Measurements from ENCODE around the gene STX17.
"Not testable (repeated sequence)": the region's sequence is repeated elsewhere in the genome, so short reads cannot be mapped to it uniquely, and the experiment has no call there.

STX17 gene

GRCh38 chr9:99906403-99907207 is at the start of gene STX17:
STX17 (plus strand) TSS chr9:99906654; CDS start chr9:99915240, 8,586 bp downstream.
- DNase-seq (ENCODE audit: low spot score), result peak; percentile 74

GRCh38 chr9:99857576-99857975 is 48.9 kb upstream of the STX17 start:
- not testable (repeated sequence) for DNase-seq (ENCODE audit: low spot score)

- DNase-seq (ENCODE audit: low spot score), result no peak
Observed at GRCh38 chr9:99858087-99858486, 48.4 kb upstream of the STX17 start.

GRCh38 chr9:99859243-99859980 is 47.0 kb upstream of the STX17 start:
- DNase-seq (ENCODE audit: low spot score), result no peak

GRCh38 chr9:99860266-99860665 is 46.2 kb upstream of the STX17 start:
- DNase-seq (ENCODE audit: low spot score), result no peak

- DNase-seq (ENCODE audit: low spot score), result no peak
Observed at GRCh38 chr9:99863955-99864354, 42.5 kb upstream of the STX17 start.

GRCh38 chr9:99866398-99866797 is 40.1 kb upstream of the STX17 start:
- no peak for DNase-seq (ENCODE audit: low spot score)

GRCh38 chr9:99867536-99867935 is 38.9 kb upstream of the STX17 start:
- no peak for DNase-seq (ENCODE audit: low spot score)

GRCh38 chr9:99867968-99868367 is 38.5 kb upstream of the STX17 start:
- no peak for DNase-seq (ENCODE audit: low spot score)

GRCh38 chr9:99868845-99869244 is 37.6 kb upstream of the STX17 start:
- no peak for DNase-seq (ENCODE audit: low spot score)

GRCh38 chr9:99870126-99870525 is 36.3 kb upstream of the STX17 start:
- no peak for DNase-seq (ENCODE audit: low spot score)

- DNase-seq (ENCODE audit: low spot score), result no peak
Observed at GRCh38 chr9:99873531-99873930, 32.9 kb upstream of the STX17 start.

GRCh38 chr9:99873943-99874584 is 32.4 kb upstream of the STX17 start:
- DNase-seq (ENCODE audit: low spot score), result no peak

- no peak for DNase-seq (ENCODE audit: low spot score)
Observed at GRCh38 chr9:99876190-99876589, 30.3 kb upstream of the STX17 start.

GRCh38 chr9:99878651-99879050 is 27.8 kb upstream of the STX17 start:
- DNase-seq (ENCODE audit: low spot score), result no peak

- DNase-seq (ENCODE audit: low spot score), result no peak
Observed at GRCh38 chr9:99881769-99882168, 24.7 kb upstream of the STX17 start.

GRCh38 chr9:99885747-99886146 is 20.7 kb upstream of the STX17 start:
- DNase-seq (ENCODE audit: low spot score), result no peak

- no peak for DNase-seq (ENCODE audit: low spot score)
Observed at GRCh38 chr9:99889120-99889519, 17.3 kb upstream of the STX17 start.

- no peak for DNase-seq (ENCODE audit: low spot score)
Observed at GRCh38 chr9:99894826-99895225, 11.6 kb upstream of the STX17 start.

GRCh38 chr9:99895510-99895909 is 10.9 kb upstream of the STX17 start:
- no peak for DNase-seq (ENCODE audit: low spot score)

GRCh38 chr9:99896119-99896518 is 10.3 kb upstream of the STX17 start:
- no peak for DNase-seq (ENCODE audit: low spot score)

GRCh38 chr9:99903393-99903792 is 3.1 kb upstream of the STX17 start:
- no peak for DNase-seq (ENCODE audit: low spot score)

GRCh38 chr9:99905833-99906402 is 536 bp upstream of the STX17 start:
- DNase-seq (ENCODE audit: low spot score), result no peak

Data from hematopoietic multipotent progenitor cell treated with erythropoietin and hydrocortisone succinate and interleukin-3 and kit ligand, for 15 days (in vitro differentiated cells).